Left renal pelvis (tissue), 4 donors: ENCODE results near the gene ME3. TPM values are rescaled to one million over a fixed set of nuclear protein-coding genes. Genes with fewer than 3 reads are reported as not detected.
A peak's percentile ranks its signal among the peaks of the same experiment; 100 is the strongest.
"Not testable (repeated sequence)": the region's sequence is repeated elsewhere in the genome, so short reads cannot be mapped to it uniquely, and the experiment has no call there.

Experiments used
- DNase-seq, 4 donors: peaks; one replicate each; pipeline ENCODE4 v3.0.0-alpha.2; 2013; ENCODE audit warnings: low read depth in 4 of 4, low spot score in 3 of 4
- polyA plus RNA-seq, 4 donors: library from polyadenylated mRNA; unstranded; fragments of 120-200 nt; gene quantifications; one replicate each; pipeline ENCODE4 v1.2.1, GENCODE V29; 2013; ENCODE audit not compliant: insufficient read length in 4 of 4

Gene ME3
- polyA plus RNA-seq, 4 donors: 12.6 to 35.2 (median 29.3) TPM

- DNase-seq: no peak
Measured at GRCh38 chr11:86624366-86624765, 48.0 kb downstream of the ME3 start.

- DNase-seq: no peak
Measured at GRCh38 chr11:86623736-86624135, 48.7 kb downstream of the ME3 start.

- DNase-seq: no peak
Measured at GRCh38 chr11:86623041-86623621, 49.3 kb downstream of the ME3 start.

- no peak for DNase-seq
Measured at GRCh38 chr11:86621854-86622253, 50.6 kb downstream of the ME3 start.

- no peak for DNase-seq
Measured at GRCh38 chr11:86620891-86621521, 51.4 kb downstream of the ME3 start.

- DNase-seq: not testable (repeated sequence)
Measured at GRCh38 chr11:86619428-86619827, 53.0 kb downstream of the ME3 start.

- DNase-seq: no peak
Measured at GRCh38 chr11:86617502-86617901, 54.9 kb downstream of the ME3 start.

- no peak for DNase-seq
Measured at GRCh38 chr11:86615487-86615886, 56.9 kb downstream of the ME3 start.

GRCh38 chr11:86610559-86611341 lies 61.7 kb downstream of the ME3 start:
- no peak for DNase-seq

GRCh38 chr11:86608251-86608799 lies 64.1 kb downstream of the ME3 start:
- peak in 3 of 4 donors; percentile 48 to 60 (median 59) for DNase-seq

- no peak for DNase-seq
Measured at GRCh38 chr11:86606836-86607481, 65.5 kb downstream of the ME3 start.

- DNase-seq: no peak
Measured at GRCh38 chr11:86606270-86606835, 66.1 kb downstream of the ME3 start.

- DNase-seq: no peak
Measured at GRCh38 chr11:86596861-86597586, 75.4 kb downstream of the ME3 start.

GRCh38 chr11:86595955-86596354 lies 76.5 kb downstream of the ME3 start:
- no peak for DNase-seq

GRCh38 chr11:86595451-86595850 lies 77.0 kb downstream of the ME3 start:
- DNase-seq: no peak

GRCh38 chr11:86594746-86595145 lies 77.7 kb downstream of the ME3 start:
- DNase-seq: no peak

GRCh38 chr11:86593833-86594232 lies 78.6 kb downstream of the ME3 start:
- no peak for DNase-seq

- DNase-seq: peak in 1 of 4 donors; percentile 55
Measured at GRCh38 chr11:86592659-86593451, 79.6 kb downstream of the ME3 start.

GRCh38 chr11:86592047-86592591 lies 80.3 kb downstream of the ME3 start:
- no peak for DNase-seq
